GM23338 (cell line): ENCODE data around the gene KCTD19. TPM values are rescaled to one million over a fixed set of nuclear protein-coding genes. Genes with fewer than 3 reads are reported as not detected.

ENCODE experiments used
- ATAC-seq: fragments of 200-7000 bp; cut with Tn5 transposase; 3 replicates; pipeline ENCODE4 v1.9.1; 2020
- DNase-seq: peaks from one replicate; pipeline ENCODE4 v3.0.0-alpha.2; 2015; ENCODE audit warnings: low spot score
- H2AFZ ChIP-seq: fragments of 200-600 bp; sonication (generic); 2 replicates; pipeline ENCODE4 v1.8.0; 2016; ENCODE audit warnings: antibody characterized with exemption, mild to moderate bottlenecking, moderate library complexity
- H3F3A ChIP-seq: fragments of 200-600 bp; sonication (generic); replicated peaks from 2 replicates; pipeline ENCODE4 v1.8.0; 2017; ENCODE audit warnings: antibody characterized with exemption, mixed run types, low read depth
- H3K27ac ChIP-seq: fragments of 200-600 bp; sonication (generic); 2 replicates; pipeline ENCODE4 v1.6.1; 2016; ENCODE audit warnings: low read depth
- H3K27me3 ChIP-seq: fragments of 200-600 bp; sonication (generic); 2 replicates; pipeline ENCODE4 v1.8.0; 2016; ENCODE audit warnings: mild to moderate bottlenecking, mixed run types, moderate library complexity; ENCODE audit not compliant: insufficient read depth
- H3K36me3 ChIP-seq: fragments of 200-600 bp; sonication (generic); 2 replicates; pipeline ENCODE4 v1.8.0; 2016; ENCODE audit warnings: mild to moderate bottlenecking; ENCODE audit not compliant: insufficient read depth
- H3K4me1 ChIP-seq: fragments of 200-600 bp; sonication (generic); 2 replicates; pipeline ENCODE4 v1.8.0; 2016; ENCODE audit warnings: mild to moderate bottlenecking, moderate library complexity; ENCODE audit not compliant: insufficient read depth
- H3K4me2 ChIP-seq: fragments of 200-600 bp; sonication (generic); 2 replicates; pipeline ENCODE4 v1.7.1; 2017; ENCODE audit warnings: mixed run types
- H3K4me3 ChIP-seq: fragments of 200-600 bp; sonication (generic); 2 replicates; pipeline ENCODE4 v1.6.1; 2016; ENCODE audit warnings: mixed run types
- H3K79me2 ChIP-seq: fragments of 200-600 bp; sonication (generic); replicated peaks from 2 replicates; pipeline ENCODE4 v1.8.0; 2017; ENCODE audit warnings: mild to moderate bottlenecking; ENCODE audit not compliant: insufficient read depth
- H3K9me2 ChIP-seq: fragments of 200-600 bp; sonication (generic); 2 replicates; pipeline ENCODE4 v1.8.0; 2017; ENCODE audit not compliant: insufficient read depth
- H4K20me1 ChIP-seq: fragments of 200-600 bp; sonication (generic); replicated peaks from 2 replicates; pipeline ENCODE4 v1.8.0; 2017; ENCODE audit warnings: mild to moderate bottlenecking; ENCODE audit not compliant: insufficient read depth
- H3K27ac Mint-ChIP-seq: 2 replicates; pipeline ENCODE4 v1.8.0; 2020; ENCODE audit warnings: inconsistent platforms, mild to moderate bottlenecking, moderate library complexity, mixed read lengths
- H3K27me3 Mint-ChIP-seq: 3 replicates; pipeline ENCODE4 v1.8.0; 2022; ENCODE audit warnings: low read depth, mild to moderate bottlenecking, moderate library complexity, mixed read lengths, inconsistent platforms; ENCODE audit not compliant: insufficient read depth, poor library complexity
- H3K36me3 Mint-ChIP-seq: 3 replicates; pipeline ENCODE4 v1.8.0; 2021; ENCODE audit warnings: low read depth, mild to moderate bottlenecking, inconsistent platforms, moderate library complexity, mixed read lengths
- H3K4me1 Mint-ChIP-seq: 3 replicates; pipeline ENCODE4 v1.8.0; 2020; ENCODE audit warnings: mild to moderate bottlenecking, inconsistent platforms, mixed read lengths
- H3K4me3 Mint-ChIP-seq: 3 replicates; pipeline ENCODE4 v1.8.0; 2021; ENCODE audit warnings: moderate library complexity, mild to moderate bottlenecking, inconsistent platforms, mixed read lengths
- H3K9me3 Mint-ChIP-seq: 3 replicates; pipeline ENCODE4 v1.8.0; 2020; ENCODE audit warnings: moderate library complexity, mild to moderate bottlenecking, inconsistent platforms, mixed read lengths
- CREB1 ChIP-seq: fragments of 250-450 bp; sonication (Bioruptor Pico); IDR thresholded peaks from 2 replicates; pipeline ENCODE4 v1.5.0; 2020; ENCODE audit warnings: low read depth, mild to moderate bottlenecking, moderate library complexity
- EZH2 ChIP-seq: fragments of 200-600 bp; sonication (generic); IDR thresholded peaks from one replicate; pipeline ENCODE4 v1.8.0; 2017; ENCODE audit warnings: antibody characterized with exemption, mild to moderate bottlenecking, low read depth; ENCODE audit not compliant: unreplicated experiment
- EZH2phosphoT487 ChIP-seq: fragments of 200-600 bp; sonication (generic); IDR thresholded peaks from one replicate; pipeline ENCODE4 v1.8.1; 2018; ENCODE audit warnings: antibody characterized with exemption; ENCODE audit not compliant: unreplicated experiment
- JUNB ChIP-seq: IDR thresholded peaks from one replicate; pipeline ENCODE4 v1.6.1; 2016; ENCODE audit warnings: antibody characterized with exemption; ENCODE audit not compliant: unreplicated experiment
- NANOG ChIP-seq: IDR thresholded peaks from 2 replicates; pipeline ENCODE4 v1.6.1; 2016; ENCODE audit warnings: antibody characterized with exemption, borderline replicate concordance
- POLR2AphosphoS5 ChIP-seq: IDR thresholded peaks from 2 replicates; pipeline ENCODE4 v1.6.1; 2016; ENCODE audit warnings: antibody characterized with exemption, low read depth
- STAT1 ChIP-seq: IDR thresholded peaks from one replicate; pipeline ENCODE4 v1.6.1; 2016; ENCODE audit warnings: antibody characterized with exemption; ENCODE audit not compliant: unreplicated experiment
- ZNF114 ChIP-seq: fragments of 250-450 bp; sonication (Bioruptor Pico); IDR thresholded peaks from 2 replicates; pipeline ENCODE4 v1.5.0; 2020; ENCODE audit warnings: mild to moderate bottlenecking, moderate library complexity
- ZNF331 ChIP-seq: fragments of 250-450 bp; sonication (Bioruptor Pico); IDR thresholded peaks from 2 replicates; pipeline ENCODE4 v1.5.0; 2020; ENCODE audit warnings: low read depth, mild to moderate bottlenecking, moderate library complexity
- polyA plus RNA-seq: library from polyadenylated mRNA; unstranded; fragments of >200 nt; fragmentation: Nextera tagmentation; extraction: Ambion mirVana; gene quantifications from 2 replicates; pipeline ENCODE4 v1.2.1, GENCODE V29; 2016
- total RNA-seq: library from RNA; depleted of rRNA; stranded (reverse); fragments of >200 nt; shearing (Covaris generic); gene quantifications from 2 replicates; pipeline ENCODE4 v1.2.3, GENCODE V29; 2014
- TF ChIP-seq, protein P1 (sequence below): IDR thresholded peaks from 2 replicates; pipeline ENCODE4 v1.6.1; 2016; ENCODE audit warnings: antibody characterized with exemption
- TF ChIP-seq, protein P2 (sequence below), 2 experiments: fragments of 200-600 bp in 1 of 2; sonication (generic) in 1 of 2; conservative IDR thresholded peaks; 2 replicates each; pipeline versions ENCODE4 v1.5.1 to v1.6.1; 2016 to 2017; ENCODE audit warnings: antibody characterized with exemption in 2 of 2, low read depth in 2 of 2, mild to moderate bottlenecking in 2 of 2, moderate library complexity in 1 of 2
- TF ChIP-seq, protein P3 (sequence below): IDR thresholded peaks from one replicate; pipeline ENCODE4 v1.6.1; 2018; ENCODE audit warnings: antibody characterized with exemption; ENCODE audit not compliant: unreplicated experiment
- TF ChIP-seq, protein P4 (sequence below): fragments of 250-450 bp; sonication (Bioruptor Pico); IDR thresholded peaks from 2 replicates; pipeline ENCODE4 v1.5.0; 2020; ENCODE audit warnings: mild to moderate bottlenecking, moderate library complexity

The KCTD19 gene
- total and polyA plus RNA-seq, 2 experiments from 2014 or later = 0.31 to 0.65 TPM

DNA sequence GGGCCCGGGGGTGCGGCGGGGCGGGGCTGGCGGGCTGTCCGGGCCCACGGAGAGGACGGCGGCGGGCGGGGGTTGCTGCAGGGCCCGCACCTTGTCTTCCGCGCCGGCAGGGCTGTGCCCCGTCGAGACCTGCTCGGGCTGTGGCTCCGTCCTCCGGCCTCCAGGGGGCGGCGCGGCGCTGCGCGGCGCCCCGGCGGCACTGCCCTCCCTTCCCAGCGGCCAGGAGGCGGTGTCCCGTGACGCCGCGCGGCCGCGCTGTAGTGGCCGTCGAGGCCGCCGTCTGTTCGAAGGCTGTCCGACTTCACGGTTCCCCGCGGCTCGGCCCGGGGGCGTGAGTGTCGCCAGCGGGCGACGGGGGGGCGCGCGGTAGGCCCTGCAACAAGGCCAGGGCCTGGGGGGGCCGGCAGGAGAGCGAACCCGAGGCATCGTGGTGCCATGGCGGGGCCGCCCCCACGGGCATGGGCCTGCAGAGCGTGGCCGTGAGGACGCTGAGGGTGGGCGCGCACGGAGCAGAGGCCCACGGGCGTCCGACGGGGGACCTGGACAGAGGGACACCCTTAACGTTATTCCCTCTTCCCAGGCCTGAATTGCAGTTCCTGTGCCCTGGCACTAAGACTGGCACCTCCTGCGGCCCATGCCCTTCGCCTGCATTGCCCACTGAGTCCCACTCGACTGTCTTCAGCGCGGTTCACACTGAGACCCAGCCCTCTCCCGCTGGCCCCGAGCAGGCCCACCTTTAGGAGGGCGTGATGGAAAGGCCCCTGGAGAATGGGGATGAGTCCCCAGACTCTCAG is 47.0 kb downstream of the KCTD19 start, which contains the start of gene PLEKHG4:
Gene PLEKHG4, plus strand, starts transcription at position 237 of the 794 bp plus-strand sequence. Its CDS starts 513 bp downstream, at position 750.
- no peaks in the 10 kb centered on the region for H3K79me2 ChIP-seq
- no peaks in the 10 kb centered on the region for H3K9me2 ChIP-seq
- H3K27ac ChIP-seq = no peak within 1 kb of the TSS
- H3K27me3 Mint-ChIP-seq = peaks cover 6% of the 10 kb centered on the region
- H3K36me3 ChIP-seq = no peaks in the 10 kb centered on the region
- no peaks in the 10 kb centered on the region for H3K9me3 Mint-ChIP-seq
- H2AFZ ChIP-seq = peak within 1 kb of the TSS; percentile 85
- H3K36me3 Mint-ChIP-seq = peaks cover 5% of the 10 kb centered on the region; the same call in 2 of the 3 replicates
- ATAC-seq (peak; percentile 93), DNase-seq (peak; percentile 86)
- H3K27me3 ChIP-seq = peaks cover 13% of the 10 kb centered on the region
- peaks cover 2% of the 10 kb centered on the region; the same call in 2 of the 3 replicates for H3K4me1 Mint-ChIP-seq
- peaks cover 5% of the 10 kb centered on the region; the same call in 1 of the 2 replicates for H3K4me1 ChIP-seq
- no peaks in the 10 kb centered on the region for H3F3A ChIP-seq
- H3K4me3 ChIP-seq = peak within 1 kb of the TSS; percentile 60
- peak; percentile 62; the same call in 1 of the 2 replicates for TF ChIP-seq CREB1 (CRISPR knock-in tag)
- TF ChIP-seq STAT1 = no peak
- no peak for TF ChIP-seq NANOG
- TF ChIP-seq JUNB = no peak
- TF ChIP-seq, protein P1, sequence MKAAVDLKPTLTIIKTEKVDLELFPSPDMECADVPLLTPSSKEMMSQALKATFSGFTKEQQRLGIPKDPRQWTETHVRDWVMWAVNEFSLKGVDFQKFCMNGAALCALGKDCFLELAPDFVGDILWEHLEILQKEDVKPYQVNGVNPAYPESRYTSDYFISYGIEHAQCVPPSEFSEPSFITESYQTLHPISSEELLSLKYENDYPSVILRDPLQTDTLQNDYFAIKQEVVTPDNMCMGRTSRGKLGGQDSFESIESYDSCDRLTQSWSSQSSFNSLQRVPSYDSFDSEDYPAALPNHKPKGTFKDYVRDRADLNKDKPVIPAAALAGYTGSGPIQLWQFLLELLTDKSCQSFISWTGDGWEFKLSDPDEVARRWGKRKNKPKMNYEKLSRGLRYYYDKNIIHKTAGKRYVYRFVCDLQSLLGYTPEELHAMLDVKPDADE = no peak
- 0 out of 2 replicates have a peak, but pooled peaks have one; percentile 17 for TF ChIP-seq ZNF114 (CRISPR knock-in tag)
- TF ChIP-seq EZH2phosphoT487 = no peak
- peak; percentile 60; the same call in 1 of the 2 replicates for TF ChIP-seq POLR2AphosphoS5
- TF ChIP-seq, protein P2, sequence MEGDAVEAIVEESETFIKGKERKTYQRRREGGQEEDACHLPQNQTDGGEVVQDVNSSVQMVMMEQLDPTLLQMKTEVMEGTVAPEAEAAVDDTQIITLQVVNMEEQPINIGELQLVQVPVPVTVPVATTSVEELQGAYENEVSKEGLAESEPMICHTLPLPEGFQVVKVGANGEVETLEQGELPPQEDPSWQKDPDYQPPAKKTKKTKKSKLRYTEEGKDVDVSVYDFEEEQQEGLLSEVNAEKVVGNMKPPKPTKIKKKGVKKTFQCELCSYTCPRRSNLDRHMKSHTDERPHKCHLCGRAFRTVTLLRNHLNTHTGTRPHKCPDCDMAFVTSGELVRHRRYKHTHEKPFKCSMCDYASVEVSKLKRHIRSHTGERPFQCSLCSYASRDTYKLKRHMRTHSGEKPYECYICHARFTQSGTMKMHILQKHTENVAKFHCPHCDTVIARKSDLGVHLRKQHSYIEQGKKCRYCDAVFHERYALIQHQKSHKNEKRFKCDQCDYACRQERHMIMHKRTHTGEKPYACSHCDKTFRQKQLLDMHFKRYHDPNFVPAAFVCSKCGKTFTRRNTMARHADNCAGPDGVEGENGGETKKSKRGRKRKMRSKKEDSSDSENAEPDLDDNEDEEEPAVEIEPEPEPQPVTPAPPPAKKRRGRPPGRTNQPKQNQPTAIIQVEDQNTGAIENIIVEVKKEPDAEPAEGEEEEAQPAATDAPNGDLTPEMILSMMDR (conservative IDR thresholded peaks at IDR 0.05; ENCODE audit: low read depth in 2 of 2) = peak; percentile 40 to 79; a peak in 3 of 4 replicates
- no peak for TF ChIP-seq ZNF331 (CRISPR knock-in tag)
- TF ChIP-seq, protein P3, sequence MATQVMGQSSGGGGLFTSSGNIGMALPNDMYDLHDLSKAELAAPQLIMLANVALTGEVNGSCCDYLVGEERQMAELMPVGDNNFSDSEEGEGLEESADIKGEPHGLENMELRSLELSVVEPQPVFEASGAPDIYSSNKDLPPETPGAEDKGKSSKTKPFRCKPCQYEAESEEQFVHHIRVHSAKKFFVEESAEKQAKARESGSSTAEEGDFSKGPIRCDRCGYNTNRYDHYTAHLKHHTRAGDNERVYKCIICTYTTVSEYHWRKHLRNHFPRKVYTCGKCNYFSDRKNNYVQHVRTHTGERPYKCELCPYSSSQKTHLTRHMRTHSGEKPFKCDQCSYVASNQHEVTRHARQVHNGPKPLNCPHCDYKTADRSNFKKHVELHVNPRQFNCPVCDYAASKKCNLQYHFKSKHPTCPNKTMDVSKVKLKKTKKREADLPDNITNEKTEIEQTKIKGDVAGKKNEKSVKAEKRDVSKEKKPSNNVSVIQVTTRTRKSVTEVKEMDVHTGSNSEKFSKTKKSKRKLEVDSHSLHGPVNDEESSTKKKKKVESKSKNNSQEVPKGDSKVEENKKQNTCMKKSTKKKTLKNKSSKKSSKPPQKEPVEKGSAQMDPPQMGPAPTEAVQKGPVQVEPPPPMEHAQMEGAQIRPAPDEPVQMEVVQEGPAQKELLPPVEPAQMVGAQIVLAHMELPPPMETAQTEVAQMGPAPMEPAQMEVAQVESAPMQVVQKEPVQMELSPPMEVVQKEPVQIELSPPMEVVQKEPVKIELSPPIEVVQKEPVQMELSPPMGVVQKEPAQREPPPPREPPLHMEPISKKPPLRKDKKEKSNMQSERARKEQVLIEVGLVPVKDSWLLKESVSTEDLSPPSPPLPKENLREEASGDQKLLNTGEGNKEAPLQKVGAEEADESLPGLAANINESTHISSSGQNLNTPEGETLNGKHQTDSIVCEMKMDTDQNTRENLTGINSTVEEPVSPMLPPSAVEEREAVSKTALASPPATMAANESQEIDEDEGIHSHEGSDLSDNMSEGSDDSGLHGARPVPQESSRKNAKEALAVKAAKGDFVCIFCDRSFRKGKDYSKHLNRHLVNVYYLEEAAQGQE = no peak
- no peak for TF ChIP-seq EZH2
- TF ChIP-seq, protein P4, sequence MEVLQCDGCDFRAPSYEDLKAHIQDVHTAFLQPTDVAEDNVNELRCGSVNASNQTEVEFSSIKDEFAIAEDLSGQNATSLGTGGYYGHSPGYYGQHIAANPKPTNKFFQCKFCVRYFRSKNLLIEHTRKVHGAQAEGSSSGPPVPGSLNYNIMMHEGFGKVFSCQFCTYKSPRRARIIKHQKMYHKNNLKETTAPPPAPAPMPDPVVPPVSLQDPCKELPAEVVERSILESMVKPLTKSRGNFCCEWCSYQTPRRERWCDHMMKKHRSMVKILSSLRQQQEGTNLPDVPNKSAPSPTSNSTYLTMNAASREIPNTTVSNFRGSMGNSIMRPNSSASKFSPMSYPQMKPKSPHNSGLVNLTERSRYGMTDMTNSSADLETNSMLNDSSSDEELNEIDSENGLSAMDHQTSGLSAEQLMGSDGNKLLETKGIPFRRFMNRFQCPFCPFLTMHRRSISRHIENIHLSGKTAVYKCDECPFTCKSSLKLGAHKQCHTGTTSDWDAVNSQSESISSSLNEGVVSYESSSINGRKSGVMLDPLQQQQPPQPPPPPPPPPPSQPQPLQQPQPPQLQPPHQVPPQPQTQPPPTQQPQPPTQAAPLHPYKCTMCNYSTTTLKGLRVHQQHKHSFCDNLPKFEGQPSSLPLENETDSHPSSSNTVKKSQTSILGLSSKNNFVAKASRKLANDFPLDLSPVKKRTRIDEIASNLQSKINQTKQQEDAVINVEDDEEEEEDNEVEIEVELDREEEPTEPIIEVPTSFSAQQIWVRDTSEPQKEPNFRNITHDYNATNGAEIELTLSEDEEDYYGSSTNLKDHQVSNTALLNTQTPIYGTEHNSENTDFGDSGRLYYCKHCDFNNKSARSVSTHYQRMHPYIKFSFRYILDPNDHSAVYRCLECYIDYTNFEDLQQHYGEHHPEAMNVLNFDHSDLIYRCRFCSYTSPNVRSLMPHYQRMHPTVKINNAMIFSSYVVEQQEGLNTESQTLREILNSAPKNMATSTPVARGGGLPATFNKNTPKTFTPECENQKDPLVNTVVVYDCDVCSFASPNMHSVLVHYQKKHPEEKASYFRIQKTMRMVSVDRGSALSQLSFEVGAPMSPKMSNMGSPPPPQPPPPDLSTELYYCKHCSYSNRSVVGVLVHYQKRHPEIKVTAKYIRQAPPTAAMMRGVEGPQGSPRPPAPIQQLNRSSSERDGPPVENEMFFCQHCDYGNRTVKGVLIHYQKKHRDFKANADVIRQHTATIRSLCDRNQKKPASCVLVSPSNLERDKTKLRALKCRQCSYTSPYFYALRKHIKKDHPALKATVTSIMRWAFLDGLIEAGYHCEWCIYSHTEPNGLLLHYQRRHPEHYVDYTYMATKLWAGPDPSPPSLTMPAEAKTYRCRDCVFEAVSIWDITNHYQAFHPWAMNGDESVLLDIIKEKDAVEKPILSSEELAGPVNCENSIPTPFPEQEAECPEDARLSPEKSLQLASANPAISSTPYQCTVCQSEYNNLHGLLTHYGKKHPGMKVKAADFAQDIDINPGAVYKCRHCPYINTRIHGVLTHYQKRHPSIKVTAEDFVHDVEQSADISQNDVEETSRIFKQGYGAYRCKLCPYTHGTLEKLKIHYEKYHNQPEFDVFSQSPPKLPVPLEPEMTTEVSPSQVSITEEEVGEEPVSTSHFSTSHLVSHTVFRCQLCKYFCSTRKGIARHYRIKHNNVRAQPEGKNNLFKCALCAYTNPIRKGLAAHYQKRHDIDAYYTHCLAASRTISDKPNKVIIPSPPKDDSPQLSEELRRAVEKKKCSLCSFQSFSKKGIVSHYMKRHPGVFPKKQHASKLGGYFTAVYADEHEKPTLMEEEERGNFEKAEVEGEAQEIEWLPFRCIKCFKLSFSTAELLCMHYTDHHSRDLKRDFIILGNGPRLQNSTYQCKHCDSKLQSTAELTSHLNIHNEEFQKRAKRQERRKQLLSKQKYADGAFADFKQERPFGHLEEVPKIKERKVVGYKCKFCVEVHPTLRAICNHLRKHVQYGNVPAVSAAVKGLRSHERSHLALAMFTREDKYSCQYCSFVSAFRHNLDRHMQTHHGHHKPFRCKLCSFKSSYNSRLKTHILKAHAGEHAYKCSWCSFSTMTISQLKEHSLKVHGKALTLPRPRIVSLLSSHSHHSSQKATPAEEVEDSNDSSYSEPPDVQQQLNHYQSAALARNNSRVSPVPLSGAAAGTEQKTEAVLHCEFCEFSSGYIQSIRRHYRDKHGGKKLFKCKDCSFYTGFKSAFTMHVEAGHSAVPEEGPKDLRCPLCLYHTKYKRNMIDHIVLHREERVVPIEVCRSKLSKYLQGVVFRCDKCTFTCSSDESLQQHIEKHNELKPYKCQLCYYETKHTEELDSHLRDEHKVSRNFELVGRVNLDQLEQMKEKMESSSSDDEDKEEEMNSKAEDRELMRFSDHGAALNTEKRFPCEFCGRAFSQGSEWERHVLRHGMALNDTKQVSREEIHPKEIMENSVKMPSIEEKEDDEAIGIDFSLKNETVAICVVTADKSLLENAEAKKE (CRISPR knock-in tag) = no peak
- H4K20me1 ChIP-seq = no peaks in the 10 kb centered on the region
- H3K4me3 Mint-ChIP-seq = peak within 1 kb of the TSS; percentile 80
- H3K4me2 ChIP-seq = peak within 1 kb of the TSS; percentile 87
- H3K27ac Mint-ChIP-seq = no peak within 1 kb of the TSS
